ENCODE measurements around the gene KRR1. TPM values are rescaled to one million over a fixed set of nuclear protein-coding genes. Genes with fewer than 3 reads are reported as not detected.

Gene KRR1
- total and polyA plus RNA-seq, 2 donors: 24.5 to 97.1 TPM

DNA sequence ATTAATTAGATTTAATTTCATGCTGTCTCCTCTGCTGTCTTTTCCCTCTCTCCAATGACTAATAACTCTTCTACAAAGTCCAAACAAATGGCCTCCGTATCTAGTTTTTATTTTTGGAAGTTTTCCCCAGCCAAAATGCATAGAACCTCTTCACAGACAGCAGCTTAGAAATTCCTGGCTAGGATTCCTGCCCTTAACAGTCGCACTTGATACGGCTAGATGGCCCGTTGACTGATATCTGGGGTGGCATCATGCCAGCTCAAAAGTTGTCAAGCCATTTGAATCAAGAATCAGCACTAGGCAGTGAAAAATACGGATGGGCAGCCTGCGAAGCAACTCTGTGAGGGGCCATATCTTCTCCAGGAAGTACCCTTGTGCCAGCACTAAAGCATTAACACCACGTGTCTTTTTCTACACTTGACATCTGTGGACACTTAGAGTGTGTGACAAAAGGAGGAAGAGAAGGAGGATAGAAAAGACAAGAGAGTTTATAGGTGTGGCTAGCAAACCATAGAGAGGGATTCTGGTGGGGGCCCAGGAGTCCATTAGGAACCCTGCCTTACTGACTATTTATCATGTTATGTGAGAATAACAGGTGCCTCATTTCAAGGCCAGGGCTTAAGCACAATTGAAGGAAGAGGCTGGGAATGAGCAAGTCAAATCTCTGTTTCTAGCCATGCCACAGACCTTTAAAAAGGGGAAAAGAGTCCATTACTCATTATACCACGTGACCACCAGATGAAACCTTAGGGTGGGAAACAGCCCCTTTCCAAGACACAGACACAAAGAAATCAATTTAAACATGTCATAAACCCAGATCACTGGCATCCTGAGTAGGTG lies 39.2 kb upstream of the KRR1 start:
- H3K9me3 ChIP-seq (ENCODE audit: control insufficient read depth in 2 of 2, insufficient read depth in 1 of 2, low read length in 1 of 2): no peaks in the 10 kb centered on the region
- peak overlapping the region in 1 of 2 donors; percentile 34 for H3K27ac ChIP-seq (ENCODE audit: low read depth in 1 of 2, low read length in 1 of 2)
- no peak overlapping the region for H3K4me3 ChIP-seq (ENCODE audit: low read length in 2 of 2)
- H3K4me1 ChIP-seq (ENCODE audit: control insufficient read depth in 2 of 2, insufficient read depth in 2 of 2, low read length in 2 of 2): no peaks in the 10 kb centered on the region
- no peaks in the 10 kb centered on the region for H3K36me3 ChIP-seq (ENCODE audit: control insufficient read depth in 2 of 2, insufficient read depth in 2 of 2, low read length in 1 of 2)
- 88% methylated on average over 8 of the region's 8 CpGs for WGBS
- peak in 1 of 9 donors; percentile 18 for DNase-seq (ENCODE audit: low read depth in 6 of 9, low spot score in 9 of 9)
- H3K27me3 ChIP-seq (ENCODE audit: control insufficient read depth in 2 of 2, insufficient read depth in 1 of 2, low read length in 1 of 2): no peaks in the 10 kb centered on the region

DNA sequence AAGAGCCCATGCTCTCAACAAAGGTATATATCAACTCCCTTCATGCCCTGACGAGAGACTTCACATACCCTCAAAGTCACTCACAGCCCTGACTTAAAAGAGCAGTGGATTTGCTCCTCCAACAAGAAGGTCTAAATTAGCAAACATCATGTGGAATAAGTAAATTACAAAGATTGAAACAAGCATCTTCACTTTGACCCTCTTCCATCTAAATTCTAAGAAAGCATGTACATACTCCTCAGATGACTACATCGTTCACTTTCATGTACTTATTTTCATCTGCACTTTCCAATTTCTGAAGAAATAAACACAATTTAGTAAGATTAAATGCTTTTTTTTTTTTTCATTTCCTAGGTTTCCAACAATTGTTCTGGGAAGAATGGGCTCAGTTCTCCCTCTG lies 38.6 kb upstream of the KRR1 start:
- no peaks in the 10 kb centered on the region for H3K36me3 ChIP-seq (ENCODE audit: control insufficient read depth in 2 of 2, insufficient read depth in 2 of 2, low read length in 1 of 2)
- WGBS: 90% methylated on average over 2 of the region's 2 CpGs
- H3K9me3 ChIP-seq (ENCODE audit: control insufficient read depth in 2 of 2, insufficient read depth in 1 of 2, low read length in 1 of 2): no peaks in the 10 kb centered on the region
- DNase-seq (ENCODE audit: low read depth in 6 of 9, low spot score in 9 of 9): no peak
- H3K27ac ChIP-seq (ENCODE audit: low read depth in 1 of 2, low read length in 1 of 2): no peak overlapping the region
- H3K4me3 ChIP-seq (ENCODE audit: low read length in 2 of 2): no peak overlapping the region
- no peaks in the 10 kb centered on the region for H3K4me1 ChIP-seq (ENCODE audit: control insufficient read depth in 2 of 2, insufficient read depth in 2 of 2, low read length in 2 of 2)
- no peaks in the 10 kb centered on the region for H3K27me3 ChIP-seq (ENCODE audit: control insufficient read depth in 2 of 2, insufficient read depth in 1 of 2, low read length in 1 of 2)

DNA sequence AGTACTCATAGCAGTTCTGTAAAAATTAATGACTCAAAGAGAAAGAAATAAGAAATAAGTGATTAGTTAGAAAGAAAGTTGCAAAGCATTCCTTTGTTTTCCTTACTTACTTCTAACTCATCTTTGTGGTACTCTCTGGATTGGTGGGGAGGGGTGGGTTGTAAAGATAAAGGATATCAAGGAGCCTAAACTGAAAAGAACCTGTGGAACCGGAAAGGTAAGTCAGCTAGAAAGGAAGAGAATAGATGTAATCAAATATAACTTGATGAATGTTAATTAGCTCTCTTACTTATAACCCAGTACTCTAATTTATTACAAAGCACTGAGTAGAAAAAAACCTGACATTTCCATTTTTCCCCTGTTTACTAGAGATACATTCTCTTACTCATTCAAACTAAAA lies 37.5 kb upstream of the KRR1 start:
- Histone ChIP-seq H3K36me3 (ENCODE audit: control insufficient read depth in 2 of 2, insufficient read depth in 2 of 2, low read length in 1 of 2) (no peaks in the 10 kb centered on the region), H3K4me1 (ENCODE audit: control insufficient read depth in 2 of 2, insufficient read depth in 2 of 2, low read length in 2 of 2) (no peaks in the 10 kb centered on the region), H3K4me3 (ENCODE audit: low read length in 2 of 2) (no peak overlapping the region), H3K27me3 (ENCODE audit: control insufficient read depth in 2 of 2, insufficient read depth in 1 of 2, low read length in 1 of 2) (no peaks in the 10 kb centered on the region), H3K9me3 (ENCODE audit: control insufficient read depth in 2 of 2, insufficient read depth in 1 of 2, low read length in 1 of 2) (no peaks in the 10 kb centered on the region), H3K27ac (ENCODE audit: low read depth in 1 of 2, low read length in 1 of 2) (no peak overlapping the region)
- 100% methylated on average over 1 of the region's 1 CpG for WGBS
- DNase-seq (ENCODE audit: low read depth in 6 of 9, low spot score in 9 of 9): no peak

DNA sequence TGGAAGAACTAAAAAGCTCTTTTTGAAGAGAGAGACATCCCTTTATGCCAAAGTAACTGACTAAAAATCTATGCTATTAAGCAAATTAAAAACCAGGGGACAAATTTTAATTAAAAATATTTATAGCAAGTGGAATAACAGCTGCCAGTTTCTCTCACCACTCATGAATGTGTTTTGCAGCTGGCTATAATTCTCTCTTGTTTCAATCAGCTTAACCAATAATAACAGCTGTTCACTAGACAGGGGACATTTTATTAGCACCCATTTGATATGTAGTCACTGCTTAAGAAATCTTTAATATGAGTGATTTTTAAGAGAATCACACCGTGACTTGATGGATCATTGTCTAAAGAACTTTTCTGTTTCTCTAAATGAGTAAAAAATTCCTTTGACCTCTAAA lies 34.2 kb upstream of the KRR1 start:
- Histone ChIP-seq H3K27me3 (ENCODE audit: control insufficient read depth in 2 of 2, insufficient read depth in 1 of 2, low read length in 1 of 2) (no peaks in the 10 kb centered on the region), H3K4me1 (ENCODE audit: control insufficient read depth in 2 of 2, insufficient read depth in 2 of 2, low read length in 2 of 2) (no peaks in the 10 kb centered on the region), H3K4me3 (ENCODE audit: low read length in 2 of 2) (no peak overlapping the region), H3K27ac (ENCODE audit: low read depth in 1 of 2, low read length in 1 of 2) (no peak overlapping the region), H3K9me3 (ENCODE audit: control insufficient read depth in 2 of 2, insufficient read depth in 1 of 2, low read length in 1 of 2) (no peaks in the 10 kb centered on the region), H3K36me3 (ENCODE audit: control insufficient read depth in 2 of 2, insufficient read depth in 2 of 2, low read length in 1 of 2) (no peaks in the 10 kb centered on the region)
- WGBS: 96% methylated on average over 1 of the region's 1 CpG
- no peak for DNase-seq (ENCODE audit: low read depth in 6 of 9, low spot score in 9 of 9)

DNA sequence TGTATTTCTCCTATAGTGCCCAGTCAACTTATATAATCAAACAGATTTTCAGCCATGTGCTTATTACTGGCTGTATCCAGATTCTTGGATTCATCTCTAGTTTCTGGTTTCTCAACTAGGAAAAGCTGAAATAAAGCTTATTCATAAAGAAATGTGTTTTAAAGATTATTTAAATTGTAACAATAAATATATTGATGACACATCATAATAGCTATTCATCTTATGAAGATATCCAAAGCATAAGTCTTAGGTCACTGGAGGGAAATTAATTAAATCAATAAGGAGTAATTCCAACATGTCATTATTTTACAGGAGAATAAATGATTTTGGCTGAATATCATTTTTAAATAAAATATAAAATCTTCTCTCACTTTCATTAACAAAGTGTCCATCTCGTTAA lies 32.1 kb upstream of the KRR1 start:
- H3K4me3 ChIP-seq (ENCODE audit: low read length in 2 of 2): no peak overlapping the region
- H3K4me1 ChIP-seq (ENCODE audit: control insufficient read depth in 2 of 2, insufficient read depth in 2 of 2, low read length in 2 of 2): no peaks in the 10 kb centered on the region
- DNase-seq (ENCODE audit: low read depth in 6 of 9, low spot score in 9 of 9): no peak
- 96% methylated on average over 1 of the region's 1 CpG for WGBS
- no peaks in the 10 kb centered on the region for H3K27me3 ChIP-seq (ENCODE audit: control insufficient read depth in 2 of 2, insufficient read depth in 1 of 2, low read length in 1 of 2)
- no peaks in the 10 kb centered on the region for H3K36me3 ChIP-seq (ENCODE audit: control insufficient read depth in 2 of 2, insufficient read depth in 2 of 2, low read length in 1 of 2)
- no peak overlapping the region for H3K27ac ChIP-seq (ENCODE audit: low read depth in 1 of 2, low read length in 1 of 2)
- H3K9me3 ChIP-seq (ENCODE audit: control insufficient read depth in 2 of 2, insufficient read depth in 1 of 2, low read length in 1 of 2): no peaks in the 10 kb centered on the region

DNA sequence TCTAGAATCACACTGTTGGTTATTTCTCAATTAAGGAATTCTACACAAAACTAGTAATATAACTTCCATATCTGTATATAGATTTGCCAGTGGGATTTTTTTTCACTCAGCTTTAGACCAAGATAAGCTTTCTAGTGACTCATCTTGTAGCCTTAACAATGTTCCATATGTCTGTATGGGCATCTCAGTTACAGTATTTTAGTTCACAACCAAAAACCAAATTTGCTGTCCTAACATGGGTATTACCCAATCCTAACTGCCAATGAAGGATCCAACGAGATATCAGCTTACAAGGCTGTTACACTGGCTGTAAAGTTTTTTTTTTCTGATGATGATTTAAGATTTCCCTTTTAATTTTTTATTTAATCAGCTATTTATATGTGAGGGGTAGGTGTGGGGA lies 31.5 kb upstream of the KRR1 start:
- H3K27me3 ChIP-seq (ENCODE audit: control insufficient read depth in 2 of 2, insufficient read depth in 1 of 2, low read length in 1 of 2): no peaks in the 10 kb centered on the region
- H3K9me3 ChIP-seq (ENCODE audit: control insufficient read depth in 2 of 2, insufficient read depth in 1 of 2, low read length in 1 of 2): no peaks in the 10 kb centered on the region
- no peak for DNase-seq (ENCODE audit: low read depth in 6 of 9, low spot score in 9 of 9)
- H3K27ac ChIP-seq (ENCODE audit: low read depth in 1 of 2, low read length in 1 of 2): no peak overlapping the region
- WGBS: 77% methylated on average over 1 of the region's 1 CpG
- H3K4me3 ChIP-seq (ENCODE audit: low read length in 2 of 2): no peak overlapping the region
- no peaks in the 10 kb centered on the region for H3K36me3 ChIP-seq (ENCODE audit: control insufficient read depth in 2 of 2, insufficient read depth in 2 of 2, low read length in 1 of 2)
- H3K4me1 ChIP-seq (ENCODE audit: control insufficient read depth in 2 of 2, insufficient read depth in 2 of 2, low read length in 2 of 2): no peaks in the 10 kb centered on the region

DNA sequence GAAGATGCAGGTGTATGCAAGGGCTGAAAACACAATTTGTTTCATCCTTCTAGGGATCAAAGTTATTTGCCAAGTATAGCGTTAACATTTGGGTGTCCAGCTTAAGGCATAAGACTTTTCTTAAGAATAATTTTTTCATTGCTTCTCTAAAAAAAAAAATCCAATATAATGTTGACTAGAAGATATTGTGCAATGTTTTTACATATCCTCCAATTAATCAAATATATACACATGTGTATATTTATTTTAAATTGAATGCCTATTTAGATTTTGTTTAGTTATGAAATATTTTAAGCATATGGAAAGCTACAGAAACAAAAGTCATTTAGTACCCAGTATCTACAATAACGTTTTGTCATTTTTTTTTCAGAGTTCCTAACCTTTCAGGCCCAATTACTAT lies 28.5 kb upstream of the KRR1 start:
- Histone ChIP-seq H3K4me3 (ENCODE audit: low read length in 2 of 2) (no peak overlapping the region), H3K36me3 (ENCODE audit: control insufficient read depth in 2 of 2, insufficient read depth in 2 of 2, low read length in 1 of 2) (no peaks in the 10 kb centered on the region), H3K27me3 (ENCODE audit: control insufficient read depth in 2 of 2, insufficient read depth in 1 of 2, low read length in 1 of 2) (no peaks in the 10 kb centered on the region), H3K27ac (ENCODE audit: low read depth in 1 of 2, low read length in 1 of 2) (no peak overlapping the region), H3K4me1 (ENCODE audit: control insufficient read depth in 2 of 2, insufficient read depth in 2 of 2, low read length in 2 of 2) (no peaks in the 10 kb centered on the region), H3K9me3 (ENCODE audit: control insufficient read depth in 2 of 2, insufficient read depth in 1 of 2, low read length in 1 of 2) (no peaks in the 10 kb centered on the region)
- DNase-seq (ENCODE audit: low read depth in 6 of 9, low spot score in 9 of 9): no peak
- WGBS: 89% methylated on average over 2 of the region's 2 CpGs

DNA sequence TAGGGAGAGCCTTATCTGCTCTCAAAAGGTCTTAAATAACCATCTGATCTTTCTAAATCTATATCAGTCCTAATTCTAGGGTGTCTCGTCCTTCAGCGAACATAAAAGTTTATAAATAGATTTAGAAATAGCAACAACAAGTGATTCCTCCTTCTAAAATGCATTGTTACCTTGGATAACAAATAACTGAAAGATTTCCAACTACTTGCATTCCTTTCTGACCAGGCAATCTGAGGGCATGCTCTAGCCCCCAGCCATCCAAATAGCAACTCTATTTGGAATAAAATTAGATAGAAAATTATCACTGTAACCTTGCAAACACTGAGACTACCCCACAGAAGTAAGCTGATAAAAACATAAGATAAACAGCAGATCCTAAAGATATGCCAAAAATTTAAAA lies 21.8 kb upstream of the KRR1 start:
- WGBS: 99% methylated on average over 2 of the region's 2 CpGs

DNA sequence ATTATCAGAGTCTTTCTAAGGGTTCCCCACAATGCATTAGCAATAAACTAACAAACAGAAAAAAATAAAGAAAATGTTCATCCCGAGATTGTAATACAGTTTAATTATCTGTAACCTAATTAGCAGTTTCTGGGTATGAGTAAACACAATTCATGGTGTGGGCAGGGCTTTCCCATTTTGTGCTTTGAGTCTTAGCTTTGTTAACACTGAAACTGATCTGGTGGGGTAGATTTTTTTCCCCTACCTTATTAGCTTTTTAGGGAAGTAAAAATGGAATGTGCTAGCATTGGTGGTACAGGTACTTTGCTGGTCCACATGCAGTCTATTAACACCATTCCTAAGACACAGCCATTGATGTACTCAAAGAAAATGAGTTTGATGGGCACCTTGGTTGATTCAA lies 18.4 kb upstream of the KRR1 start:
- 93% methylated on average over 1 of the region's 1 CpG for WGBS
- no peak for DNase-seq (ENCODE audit: low read depth in 6 of 9, low spot score in 9 of 9)
- no peak overlapping the region for H3K4me3 ChIP-seq (ENCODE audit: low read length in 2 of 2)
- H3K4me1 ChIP-seq (ENCODE audit: control insufficient read depth in 2 of 2, insufficient read depth in 2 of 2, low read length in 2 of 2): no peaks in the 10 kb centered on the region
- no peaks in the 10 kb centered on the region for H3K36me3 ChIP-seq (ENCODE audit: control insufficient read depth in 2 of 2, insufficient read depth in 2 of 2, low read length in 1 of 2)
- H3K27me3 ChIP-seq (ENCODE audit: control insufficient read depth in 2 of 2, insufficient read depth in 1 of 2, low read length in 1 of 2): no peaks in the 10 kb centered on the region
- H3K9me3 ChIP-seq (ENCODE audit: control insufficient read depth in 2 of 2, insufficient read depth in 1 of 2, low read length in 1 of 2): no peaks in the 10 kb centered on the region
- no peak overlapping the region for H3K27ac ChIP-seq (ENCODE audit: low read depth in 1 of 2, low read length in 1 of 2)

More for the DNA sequence above, 21.8 kb upstream of the KRR1 start:
- Histone ChIP-seq H3K4me1 (ENCODE audit: control insufficient read depth in 2 of 2, insufficient read depth in 2 of 2, low read length in 2 of 2) (no peaks in the 10 kb centered on the region), H3K4me3 (ENCODE audit: low read length in 2 of 2) (no peak overlapping the region), H3K27ac (ENCODE audit: low read depth in 1 of 2, low read length in 1 of 2) (no peak overlapping the region), H3K27me3 (ENCODE audit: control insufficient read depth in 2 of 2, insufficient read depth in 1 of 2, low read length in 1 of 2) (no peaks in the 10 kb centered on the region), H3K9me3 (ENCODE audit: control insufficient read depth in 2 of 2, insufficient read depth in 1 of 2, low read length in 1 of 2) (no peaks in the 10 kb centered on the region), H3K36me3 (ENCODE audit: control insufficient read depth in 2 of 2, insufficient read depth in 2 of 2, low read length in 1 of 2) (no peaks in the 10 kb centered on the region)
- DNase-seq (ENCODE audit: low read depth in 6 of 9, low spot score in 9 of 9): no peak

All from thymus (tissue), 11 donors.